ENCODE data around the gene MPHOSPH9. TPM values are rescaled to one million over a fixed set of nuclear protein-coding genes. Genes with fewer than 3 reads are reported as not detected.

MPHOSPH9 gene
- total and polyA plus RNA-seq, 2 of the 13 experiments (the other 11 are each of a cell fraction or from before 2014, with no cell fraction given) = 20.3 to 63.4 TPM

GRCh38 chr12:123150744-123151456 is 82.0 kb downstream of the MPHOSPH9 start, which contains the start of gene PITPNM2 (continued):
- TF ChIP-seq RFXAP (CRISPR knock-in tag; IDR thresholded peaks at IDR 0.05; ENCODE audit: borderline replicate concordance) (no peak), ZNF670 (CRISPR knock-in tag; IDR thresholded peaks at IDR 0.05; ENCODE audit: borderline replicate concordance) (no peak), NFYC (CRISPR knock-in tag; IDR thresholded peaks at IDR 0.05) (no peak), ZNF362 (CRISPR knock-in tag; IDR thresholded peaks at IDR 0.05; ENCODE audit: borderline replicate concordance) (no peak), RFX3 (CRISPR knock-in tag; IDR thresholded peaks at IDR 0.05) (no peak), ZBTB4 (CRISPR knock-in tag; IDR thresholded peaks at IDR 0.05; ENCODE audit: borderline replicate concordance) (no peak), GATAD2A (CRISPR knock-in tag; IDR thresholded peaks at IDR 0.05) (no peak), REL (CRISPR knock-in tag; conservative IDR thresholded peaks at IDR 0.05) (no peak), ZNF550 (CRISPR knock-in tag; IDR thresholded peaks at IDR 0.05; ENCODE audit: borderline replicate concordance) (no peak), ZNF331 (CRISPR knock-in tag; IDR thresholded peaks at IDR 0.05) (no peak), ZBTB7A (CRISPR knock-in tag; IDR thresholded peaks at IDR 0.05) (no peak), ZNF280B (CRISPR knock-in tag; IDR thresholded peaks at IDR 0.05; ENCODE audit: borderline replicate concordance) (no peak), MIER2 (CRISPR knock-in tag; IDR thresholded peaks at IDR 0.05) (no peak), ZNF891 (CRISPR knock-in tag; IDR thresholded peaks at IDR 0.05) (peak; percentile 47; the same call in 1 of the 2 replicates), ZNF629 (CRISPR knock-in tag; conservative IDR thresholded peaks at IDR 0.05) (no peak), ZNF292 (CRISPR knock-in tag; IDR thresholded peaks at IDR 0.05; ENCODE audit: borderline replicate concordance, low read depth) (no peak), ZHX2 (IDR thresholded peaks at IDR 0.05; ENCODE audit: low read depth) (no peak), ZHX2 (CRISPR knock-in tag; IDR thresholded peaks at IDR 0.05; ENCODE audit: borderline replicate concordance) (peak; percentile 27; the same call in 1 of the 2 replicates)
